Smooth muscle cell (in vitro differentiated cells): ENCODE results near the gene CPLX1. TPM values are rescaled to one million over a fixed set of nuclear protein-coding genes. Genes with fewer than 3 reads are reported as not detected.

Experiments
- DNase-seq: peaks from one replicate; lab custom pipeline; 2025; ENCODE audit not compliant: unreplicated experiment; lab: John Stamatoyannopoulos, UW
- H2AFZ ChIP-seq: fragments of 200-600 bp; sonication (generic); 2 replicates; pipeline ENCODE4 v1.6.0; 2016; ENCODE audit warnings: antibody characterized with exemption, low read depth, mild to moderate bottlenecking
- H3F3A ChIP-seq: fragments of 200-600 bp; sonication (generic); 2 replicates; pipeline ENCODE4 v1.6.0; 2017; ENCODE audit warnings: antibody characterized with exemption, low read depth
- H3K27ac ChIP-seq: fragments of 200-600 bp; sonication (generic); 2 replicates; pipeline ENCODE4 v1.5.1; 2016; ENCODE audit warnings: low read depth, mild to moderate bottlenecking
- H3K27me3 ChIP-seq: fragments of 200-600 bp; sonication (generic); 2 replicates; pipeline ENCODE4 v1.6.1; 2016; ENCODE audit warnings: low read depth, mild to moderate bottlenecking
- H3K36me3 ChIP-seq: fragments of 200-600 bp; sonication (generic); 2 replicates; pipeline ENCODE4 v1.5.1; 2016; ENCODE audit warnings: low read depth
- H3K4me1 ChIP-seq: fragments of 200-600 bp; sonication (generic); 2 replicates; pipeline ENCODE4 v1.5.1; 2016; ENCODE audit warnings: low read depth
- H3K4me2 ChIP-seq: fragments of 200-600 bp; sonication (generic); 2 replicates; pipeline ENCODE4 v1.6.0; 2016; ENCODE audit warnings: mild to moderate bottlenecking
- H3K4me3 ChIP-seq: fragments of 200-600 bp; sonication (generic); 2 replicates; pipeline ENCODE4 v1.5.1; 2016; ENCODE audit warnings: mild to moderate bottlenecking
- H3K79me2 ChIP-seq: fragments of 200-600 bp; sonication (generic); 2 replicates; pipeline ENCODE4 v1.6.0; 2016; ENCODE audit warnings: low read depth, mild to moderate bottlenecking
- H3K9ac ChIP-seq: fragments of 200-600 bp; sonication (generic); 2 replicates; pipeline ENCODE4 v1.6.0; 2016; ENCODE audit warnings: low read depth
- H3K9me3 ChIP-seq: fragments of 200-600 bp; sonication (generic); replicated peaks from 2 replicates; pipeline ENCODE4 v1.5.1; 2016; ENCODE audit warnings: low read depth
- H4K20me1 ChIP-seq: fragments of 200-600 bp; sonication (generic); 2 replicates; pipeline ENCODE4 v1.6.0; 2016; ENCODE audit warnings: low read depth
- CTCF ChIP-seq: fragments of 200-600 bp; sonication (generic); IDR thresholded peaks from 2 replicates; pipeline ENCODE4 v1.5.1; 2017; ENCODE audit warnings: borderline replicate concordance, mild to moderate bottlenecking, antibody characterized with exemption; ENCODE audit not compliant: insufficient read depth, poor library complexity, severe bottlenecking
- WGBS: methylation state at CpG from one replicate; pipeline ENCODE4 v1.1.7; 2016; ENCODE audit warnings: low lambda C conversion rate; 5-methylcytosine and 5-hydroxymethylcytosine counted together
- polyA plus RNA-seq: library from polyadenylated mRNA; unstranded; fragments of >200 nt; fragmentation: Nextera tagmentation; extraction: Ambion mirVana; gene quantifications from 2 replicates; pipeline ENCODE4 v1.2.1, GENCODE V29; 2016
- total RNA-seq: library from RNA; depleted of rRNA; stranded (reverse); fragments of >200 nt; gene quantifications from 2 replicates; pipeline ENCODE4 v1.2.3, GENCODE V29; 2014

Gene CPLX1
- total and polyA plus RNA-seq, 2 experiments from 2014 or later: not detected

- no peak overlapping the region for H3K4me3 ChIP-seq
- no peaks in the 10 kb centered on the region for H3K9me3 ChIP-seq
- peak overlapping the region; percentile 55 for H3K4me2 ChIP-seq
Observed at GRCh38 chr4:845836-846251, 19.9 kb upstream of the CPLX1 start.

GRCh38 chr4:845233-845835 is 19.4 kb upstream of the CPLX1 start:
- Histone ChIP-seq H3K4me3 (no peak overlapping the region), H3K4me2 (peak overlapping the region; percentile 55), H4K20me1 (no peaks in the 10 kb centered on the region), H3K79me2 (no peaks in the 10 kb centered on the region), H3K36me3 (no peaks in the 10 kb centered on the region), H3K27me3 (no peaks in the 10 kb centered on the region), H3K9ac (no peak overlapping the region), H3K9me3 (no peaks in the 10 kb centered on the region), H3K27ac (no peak overlapping the region), H2AFZ (no peak overlapping the region), H3F3A (no peaks in the 10 kb centered on the region), H3K4me1 (no peaks in the 10 kb centered on the region)
- DNase-seq: no peak
- no peak for TF ChIP-seq CTCF
- 71% methylated on average over 9 of the region's 9 CpGs for WGBS

More at GRCh38 chr4:845836-846251, 19.9 kb upstream of the CPLX1 start:
- no peak overlapping the region for H3K9ac ChIP-seq
- no peaks in the 10 kb centered on the region for H3K36me3 ChIP-seq
- H3K79me2 ChIP-seq: no peaks in the 10 kb centered on the region
- DNase-seq: no peak
- TF ChIP-seq CTCF: no peak
- WGBS: 64% methylated on average over 14 of the region's 14 CpGs
- H3F3A ChIP-seq: no peaks in the 10 kb centered on the region
- no peaks in the 10 kb centered on the region for H4K20me1 ChIP-seq
- no peak overlapping the region for H3K27ac ChIP-seq
- H3K4me1 ChIP-seq: no peaks in the 10 kb centered on the region
- H2AFZ ChIP-seq: no peak overlapping the region
- no peaks in the 10 kb centered on the region for H3K27me3 ChIP-seq

DNA sequence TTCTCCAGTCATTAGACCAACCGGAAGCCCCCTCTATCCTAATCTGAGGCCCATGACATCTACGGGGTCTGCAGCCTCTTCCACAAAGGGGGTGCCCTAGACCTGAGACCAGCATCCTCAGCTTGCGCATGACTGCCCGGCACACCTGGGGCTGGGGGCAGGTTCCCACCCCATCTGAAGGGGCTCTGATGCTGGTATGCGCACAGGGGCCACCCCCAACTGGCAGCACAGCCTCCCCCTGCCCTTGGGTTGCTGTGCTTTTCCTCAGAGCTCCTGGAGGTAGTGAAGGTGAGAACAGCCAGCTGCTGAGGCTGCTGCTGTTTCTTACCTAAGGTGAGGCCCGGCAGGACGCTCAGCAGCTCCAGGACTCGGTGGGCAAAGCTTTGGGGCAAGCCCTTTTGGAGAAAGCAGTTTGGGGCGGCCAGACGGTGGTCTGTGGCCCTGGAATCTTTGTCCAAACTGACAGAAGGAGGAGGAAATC is 18.9 kb upstream of the CPLX1 start:
- H2AFZ ChIP-seq: no peak overlapping the region
- TF ChIP-seq CTCF: no peak
- no peak overlapping the region for H3K27ac ChIP-seq
- peak overlapping the region; percentile 55 for H3K4me2 ChIP-seq
- H4K20me1 ChIP-seq: no peaks in the 10 kb centered on the region
- DNase-seq: no peak
- H3K9me3 ChIP-seq: no peaks in the 10 kb centered on the region
- no peaks in the 10 kb centered on the region for H3K36me3 ChIP-seq
- no peaks in the 10 kb centered on the region for H3F3A ChIP-seq
- no peaks in the 10 kb centered on the region for H3K27me3 ChIP-seq
- H3K4me1 ChIP-seq: no peaks in the 10 kb centered on the region
- no peak overlapping the region for H3K4me3 ChIP-seq
- no peak overlapping the region for H3K9ac ChIP-seq
- 94% methylated on average over 10 of the region's 10 CpGs for WGBS
- H3K79me2 ChIP-seq: no peaks in the 10 kb centered on the region
